HEK293 (cell line): ENCODE data around the gene CCDC24.

Source experiments
- GLIS2 ChIP-seq: fragments of 450-650 bp; formaldehyde crosslinking; IDR thresholded peaks from 2 replicates; pipeline ENCODE4 v1.5.1; 2016; ENCODE audit warnings: missing biosample characterization, missing genetic modification characterization
- PRDM2 ChIP-seq: fragments of 450-650 bp; formaldehyde crosslinking; IDR thresholded peaks from 2 replicates; pipeline ENCODE4 v1.5.1; 2016; ENCODE audit warnings: missing biosample characterization, missing genetic modification characterization, borderline replicate concordance
- SP3 ChIP-seq: fragments of 450-650 bp; formaldehyde crosslinking; IDR thresholded peaks from 2 replicates; pipeline ENCODE4 v1.5.1; 2016; ENCODE audit warnings: missing biosample characterization, missing genetic modification characterization
- ZBTB7A ChIP-seq: fragments of 450-650 bp; formaldehyde crosslinking; IDR thresholded peaks from 2 replicates; pipeline ENCODE4 v1.5.1; 2016; ENCODE audit warnings: low read depth, missing biosample characterization, missing genetic modification characterization
- ZEB2 ChIP-seq: fragments of 450-650 bp; formaldehyde crosslinking; IDR thresholded peaks from 2 replicates; pipeline ENCODE4 v1.5.1; 2016; ENCODE audit warnings: missing biosample characterization, missing genetic modification characterization
- ZNF114 ChIP-seq: fragments of 450-650 bp; formaldehyde crosslinking; IDR thresholded peaks from 2 replicates; pipeline ENCODE4 v1.5.0; 2017; ENCODE audit warnings: missing biosample characterization, missing genetic modification characterization
- ZNF155 ChIP-seq: fragments of 450-650 bp; formaldehyde crosslinking; IDR thresholded peaks from 2 replicates; pipeline ENCODE4 v1.5.1; 2016; ENCODE audit warnings: missing biosample characterization, missing genetic modification characterization
- ZNF16 ChIP-seq: fragments of 450-650 bp; formaldehyde crosslinking; IDR thresholded peaks from 2 replicates; pipeline ENCODE4 v1.5.1; 2016; ENCODE audit warnings: low read depth, missing biosample characterization, missing genetic modification characterization
- ZNF24 ChIP-seq: fragments of 450-650 bp; formaldehyde crosslinking; IDR thresholded peaks from 2 replicates; pipeline ENCODE4 v1.5.1; 2016; ENCODE audit warnings: missing biosample characterization, missing genetic modification characterization
- ZNF335 ChIP-seq: fragments of 450-650 bp; formaldehyde crosslinking; conservative IDR thresholded peaks from 2 replicates; pipeline ENCODE4 v1.5.1; 2016; ENCODE audit warnings: missing biosample characterization, missing genetic modification characterization
- ZNF366 ChIP-seq: fragments of 450-650 bp; formaldehyde crosslinking; conservative IDR thresholded peaks from 2 replicates; pipeline ENCODE4 v1.5.1; 2016; ENCODE audit warnings: missing biosample characterization, missing genetic modification characterization
- ZNF394 ChIP-seq: fragments of 450-650 bp; formaldehyde crosslinking; IDR thresholded peaks from 2 replicates; pipeline ENCODE4 v1.5.1; 2016; ENCODE audit warnings: missing biosample characterization, missing genetic modification characterization, mild to moderate bottlenecking, moderate library complexity, borderline replicate concordance
- ZNF488 ChIP-seq: fragments of 450-650 bp; formaldehyde crosslinking; IDR thresholded peaks from 2 replicates; pipeline ENCODE4 v1.5.1; 2016; ENCODE audit warnings: missing biosample characterization, missing genetic modification characterization
- ZNF529 ChIP-seq: fragments of 450-650 bp; formaldehyde crosslinking; IDR thresholded peaks from 2 replicates; pipeline ENCODE4 v1.5.1; 2017; ENCODE audit warnings: missing genetic modification characterization, missing biosample characterization; ENCODE audit not compliant: insufficient replicate concordance
- ZNF555 ChIP-seq: fragments of 450-650 bp; formaldehyde crosslinking; conservative IDR thresholded peaks from 2 replicates; pipeline ENCODE4 v1.5.1; 2017; ENCODE audit warnings: missing biosample characterization, mild to moderate bottlenecking, missing genetic modification characterization, inconsistent platforms
- ZNF626 ChIP-seq: fragments of 450-650 bp; sonication (Bioruptor Pico); formaldehyde crosslinking; IDR thresholded peaks from 2 replicates; pipeline ENCODE4 v1.5.1; 2018; ENCODE audit warnings: missing biosample characterization, missing genetic modification characterization, inconsistent platforms
- ZNF660 ChIP-seq: fragments of 450-650 bp; IDR thresholded peaks from 2 replicates; pipeline ENCODE4 v1.5.1; 2018; ENCODE audit warnings: missing biosample characterization, mild to moderate bottlenecking, missing genetic modification characterization
- ZNF670 ChIP-seq: fragments of 450-650 bp; formaldehyde crosslinking; IDR thresholded peaks from 2 replicates; pipeline ENCODE4 v1.5.1; 2016; ENCODE audit warnings: missing biosample characterization, missing genetic modification characterization, low read depth
- ZNF677 ChIP-seq: fragments of 450-650 bp; IDR thresholded peaks from 2 replicates; pipeline ENCODE4 v1.5.0; 2018; ENCODE audit warnings: missing biosample characterization, mild to moderate bottlenecking, missing genetic modification characterization, moderate library complexity
- ZNF707 ChIP-seq: fragments of 450-650 bp; formaldehyde crosslinking; IDR thresholded peaks from 2 replicates; pipeline ENCODE4 v1.5.1; 2016; ENCODE audit warnings: missing biosample characterization, missing genetic modification characterization
- ZNF768 ChIP-seq: fragments of 450-650 bp; formaldehyde crosslinking; IDR thresholded peaks from 2 replicates; pipeline ENCODE4 v1.5.1; 2018; ENCODE audit warnings: missing biosample characterization, mild to moderate bottlenecking, missing genetic modification characterization
- ZNF777 ChIP-seq: fragments of 450-650 bp; formaldehyde crosslinking; IDR thresholded peaks from 2 replicates; pipeline ENCODE4 v1.5.1; 2017; ENCODE audit warnings: missing biosample characterization, missing genetic modification characterization, borderline replicate concordance
- ZNF792 ChIP-seq: fragments of 450-650 bp; formaldehyde crosslinking; IDR thresholded peaks from 2 replicates; pipeline ENCODE4 v1.5.1; 2016; ENCODE audit warnings: missing biosample characterization, missing genetic modification characterization
- ZSCAN16 ChIP-seq: fragments of 450-650 bp; formaldehyde crosslinking; IDR thresholded peaks from 2 replicates; pipeline ENCODE4 v1.5.1; 2016; ENCODE audit warnings: missing biosample characterization, missing genetic modification characterization
- ZSCAN30 ChIP-seq: fragments of 450-650 bp; IDR thresholded peaks from 2 replicates; pipeline ENCODE4 v1.5.1; 2018; ENCODE audit warnings: missing biosample characterization, mild to moderate bottlenecking, missing genetic modification characterization, moderate library complexity
- TF ChIP-seq, protein P1 (sequence below): fragments of 450-650 bp; formaldehyde crosslinking; IDR thresholded peaks from 2 replicates; pipeline ENCODE4 v1.5.1; 2017; ENCODE audit warnings: missing biosample characterization, missing genetic modification characterization
- TF ChIP-seq, protein P2 (sequence below): fragments of 450-650 bp; formaldehyde crosslinking; IDR thresholded peaks from 2 replicates; pipeline ENCODE4 v1.5.1; 2016; ENCODE audit warnings: missing biosample characterization, missing genetic modification characterization

The CCDC24 gene

DNA sequence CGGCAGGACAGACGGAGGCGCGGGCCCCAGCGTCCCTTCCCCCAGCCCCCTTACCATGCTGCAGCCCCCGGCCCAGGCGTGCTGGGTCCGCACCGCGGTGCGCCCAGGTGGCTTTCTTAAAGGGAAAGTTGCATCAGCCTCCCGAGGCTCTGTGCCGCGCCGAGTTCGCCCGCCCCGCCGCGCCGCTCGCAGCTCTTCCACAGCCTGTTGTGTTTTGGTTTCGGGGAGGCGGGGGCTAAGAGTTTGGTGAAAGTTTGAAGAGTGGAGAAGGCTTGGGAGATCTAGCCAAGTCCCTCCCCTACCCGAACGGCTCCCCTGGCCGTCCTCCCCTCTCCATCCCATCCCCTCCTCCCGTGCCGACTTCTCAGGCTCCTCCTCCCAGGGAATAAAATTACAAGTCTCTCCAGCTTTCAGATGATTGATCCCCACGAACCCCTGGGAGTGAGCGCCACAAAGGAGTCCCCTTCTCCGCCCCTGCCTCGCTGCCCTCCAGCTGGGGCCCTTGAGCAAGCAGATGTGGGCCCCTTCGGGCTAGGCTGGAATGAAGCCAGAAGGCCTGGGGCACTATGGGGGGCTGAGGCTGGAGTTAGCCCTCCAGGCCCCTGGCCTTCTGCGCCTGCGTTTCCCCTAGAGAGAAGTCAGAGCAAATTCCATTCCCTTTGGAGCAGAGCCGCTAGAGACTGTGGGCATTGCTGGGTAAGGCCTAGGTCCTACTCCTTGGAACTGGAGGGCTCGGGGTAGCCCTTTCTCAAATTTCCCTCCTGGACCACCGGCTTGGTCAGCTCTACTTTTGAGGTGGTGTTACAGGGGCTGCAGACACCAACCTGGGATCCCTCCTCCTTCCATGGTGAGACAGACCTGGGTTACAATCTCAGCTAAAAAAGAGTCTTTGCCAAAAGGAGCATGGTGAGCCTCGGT, 40.1 kb downstream of the CCDC24 start, which contains the start of gene SLC6A9 (continued):
- TF ChIP-seq ZNF626 (tag by site-specific recombination) (no peak), ZNF792 (tag by site-specific recombination) (no peak), ZNF555 (no peak), ZSCAN30 (peak; percentile 35; the same call in 1 of the 2 replicates), ZNF660 (peak; percentile 38; the same call in 1 of the 2 replicates), ZBTB7A (tag by site-specific recombination) (no peak), ZNF707 (tag by site-specific recombination) (no peak), ZNF768 (no peak), ZSCAN16 (tag by site-specific recombination) (no peak), ZNF670 (no peak), GLIS2 (tag by site-specific recombination) (peak; percentile 16; the same call in 1 of the 2 replicates), ZNF155 (tag by site-specific recombination) (no peak), ZNF366 (tag by site-specific recombination) (no peak; the same call in 1 of the 2 replicates), ZNF16 (no peak), ZNF114 (no peak), SP3 (tag by site-specific recombination) (peak; percentile 62), ZNF24 (tag by site-specific recombination) (peak; percentile 42; the same call in 1 of the 2 replicates), ZNF488 (tag by site-specific recombination) (no peak), ZNF677 (tag by site-specific recombination) (no peak), ZNF529 (no peak), ZNF394 (no peak), ZNF335 (tag by site-specific recombination) (peak; percentile 11; the same call in 1 of the 2 replicates), PRDM2 (tag by site-specific recombination) (0 out of 2 replicates have a peak, but pooled peaks have one; percentile 33), ZEB2 (tag by site-specific recombination) (peak; percentile 44; the same call in 1 of the 2 replicates), ZNF777 (tag by site-specific recombination) (no peak)
- TF ChIP-seq, protein P1, sequence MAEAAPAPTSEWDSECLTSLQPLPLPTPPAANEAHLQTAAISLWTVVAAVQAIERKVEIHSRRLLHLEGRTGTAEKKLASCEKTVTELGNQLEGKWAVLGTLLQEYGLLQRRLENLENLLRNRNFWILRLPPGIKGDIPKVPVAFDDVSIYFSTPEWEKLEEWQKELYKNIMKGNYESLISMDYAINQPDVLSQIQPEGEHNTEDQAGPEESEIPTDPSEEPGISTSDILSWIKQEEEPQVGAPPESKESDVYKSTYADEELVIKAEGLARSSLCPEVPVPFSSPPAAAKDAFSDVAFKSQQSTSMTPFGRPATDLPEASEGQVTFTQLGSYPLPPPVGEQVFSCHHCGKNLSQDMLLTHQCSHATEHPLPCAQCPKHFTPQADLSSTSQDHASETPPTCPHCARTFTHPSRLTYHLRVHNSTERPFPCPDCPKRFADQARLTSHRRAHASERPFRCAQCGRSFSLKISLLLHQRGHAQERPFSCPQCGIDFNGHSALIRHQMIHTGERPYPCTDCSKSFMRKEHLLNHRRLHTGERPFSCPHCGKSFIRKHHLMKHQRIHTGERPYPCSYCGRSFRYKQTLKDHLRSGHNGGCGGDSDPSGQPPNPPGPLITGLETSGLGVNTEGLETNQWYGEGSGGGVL (tag by site-specific recombination) = no peak; the same call in 1 of the 2 replicates
- TF ChIP-seq, protein P2, sequence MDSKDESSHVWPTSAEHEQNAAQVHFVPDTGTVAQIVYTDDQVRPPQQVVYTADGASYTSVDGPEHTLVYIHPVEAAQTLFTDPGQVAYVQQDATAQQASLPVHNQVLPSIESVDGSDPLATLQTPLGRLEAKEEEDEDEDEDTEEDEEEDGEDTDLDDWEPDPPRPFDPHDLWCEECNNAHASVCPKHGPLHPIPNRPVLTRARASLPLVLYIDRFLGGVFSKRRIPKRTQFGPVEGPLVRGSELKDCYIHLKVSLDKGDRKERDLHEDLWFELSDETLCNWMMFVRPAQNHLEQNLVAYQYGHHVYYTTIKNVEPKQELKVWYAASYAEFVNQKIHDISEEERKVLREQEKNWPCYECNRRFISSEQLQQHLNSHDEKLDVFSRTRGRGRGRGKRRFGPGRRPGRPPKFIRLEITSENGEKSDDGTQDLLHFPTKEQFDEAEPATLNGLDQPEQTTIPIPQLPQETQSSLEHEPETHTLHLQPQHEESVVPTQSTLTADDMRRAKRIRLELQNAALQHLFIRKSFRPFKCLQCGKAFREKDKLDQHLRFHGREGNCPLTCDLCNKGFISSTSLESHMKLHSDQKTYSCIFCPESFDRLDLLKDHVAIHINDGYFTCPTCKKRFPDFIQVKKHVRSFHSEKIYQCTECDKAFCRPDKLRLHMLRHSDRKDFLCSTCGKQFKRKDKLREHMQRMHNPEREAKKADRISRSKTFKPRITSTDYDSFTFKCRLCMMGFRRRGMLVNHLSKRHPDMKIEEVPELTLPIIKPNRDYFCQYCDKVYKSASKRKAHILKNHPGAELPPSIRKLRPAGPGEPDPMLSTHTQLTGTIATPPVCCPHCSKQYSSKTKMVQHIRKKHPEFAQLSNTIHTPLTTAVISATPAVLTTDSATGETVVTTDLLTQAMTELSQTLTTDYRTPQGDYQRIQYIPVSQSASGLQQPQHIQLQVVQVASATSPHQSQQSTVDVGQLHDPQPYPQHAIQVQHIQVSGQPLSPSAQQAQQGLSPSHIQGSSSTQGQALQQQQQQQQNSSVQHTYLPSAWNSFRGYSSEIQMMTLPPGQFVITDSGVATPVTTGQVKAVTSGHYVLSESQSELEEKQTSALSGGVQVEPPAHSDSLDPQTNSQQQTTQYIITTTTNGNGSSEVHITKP (tag by site-specific recombination) = peak; percentile 40; the same call in 1 of the 2 replicates
